Neutrophil (primary cell): ENCODE measurements around the gene AGXT.

Source experiments
- H3K27ac ChIP-seq: fragments of 200-600 bp; sonication (generic); 2 replicates; pipeline ENCODE4 v1.5.1; 2016; ENCODE audit warnings: mild to moderate bottlenecking, moderate library complexity
- H3K27me3 ChIP-seq: fragments of 200-600 bp; sonication (generic); 2 replicates; pipeline ENCODE4 v1.6.0; 2016; ENCODE audit warnings: mild to moderate bottlenecking
- H3K36me3 ChIP-seq: fragments of 200-600 bp; sonication (generic); 2 replicates; pipeline ENCODE4 v1.5.1; 2017
- H3K4me1 ChIP-seq, 2 experiments: fragments of 200-600 bp in 1 of 2; sonication (generic) in 1 of 2; 1 replicate in 1 of 2; 2 replicates in 1 of 2; pipeline versions ENCODE4 v1.5.1 to v1.6.1; 2013 to 2016; ENCODE audit warnings: low read depth in 1 of 2, low read length in 1 of 2, mild to moderate bottlenecking in 1 of 2, moderate library complexity in 1 of 2; ENCODE audit not compliant: control insufficient read depth in 1 of 2, insufficient read depth in 1 of 2
- H3K4me3 ChIP-seq, 2 experiments: fragments of 200-600 bp in 1 of 2; sonication (generic) in 1 of 2; 1 replicate in 1 of 2; 2 replicates in 1 of 2; pipeline ENCODE4 v1.5.1; 2013 to 2016; ENCODE audit warnings: low read depth in 1 of 2, low read length in 1 of 2, mild to moderate bottlenecking in 1 of 2, moderate library complexity in 1 of 2
- H3K9me3 ChIP-seq: fragments of 200-600 bp; sonication (generic); 2 replicates; pipeline ENCODE4 v1.5.1; 2016
- TF ChIP-seq, protein P1 (sequence below): fragments of 200-600 bp; sonication (generic); IDR thresholded peaks from 2 replicates; pipeline ENCODE4 v1.5.1; 2016; ENCODE audit warnings: antibody characterized with exemption

AGXT gene

DNA sequence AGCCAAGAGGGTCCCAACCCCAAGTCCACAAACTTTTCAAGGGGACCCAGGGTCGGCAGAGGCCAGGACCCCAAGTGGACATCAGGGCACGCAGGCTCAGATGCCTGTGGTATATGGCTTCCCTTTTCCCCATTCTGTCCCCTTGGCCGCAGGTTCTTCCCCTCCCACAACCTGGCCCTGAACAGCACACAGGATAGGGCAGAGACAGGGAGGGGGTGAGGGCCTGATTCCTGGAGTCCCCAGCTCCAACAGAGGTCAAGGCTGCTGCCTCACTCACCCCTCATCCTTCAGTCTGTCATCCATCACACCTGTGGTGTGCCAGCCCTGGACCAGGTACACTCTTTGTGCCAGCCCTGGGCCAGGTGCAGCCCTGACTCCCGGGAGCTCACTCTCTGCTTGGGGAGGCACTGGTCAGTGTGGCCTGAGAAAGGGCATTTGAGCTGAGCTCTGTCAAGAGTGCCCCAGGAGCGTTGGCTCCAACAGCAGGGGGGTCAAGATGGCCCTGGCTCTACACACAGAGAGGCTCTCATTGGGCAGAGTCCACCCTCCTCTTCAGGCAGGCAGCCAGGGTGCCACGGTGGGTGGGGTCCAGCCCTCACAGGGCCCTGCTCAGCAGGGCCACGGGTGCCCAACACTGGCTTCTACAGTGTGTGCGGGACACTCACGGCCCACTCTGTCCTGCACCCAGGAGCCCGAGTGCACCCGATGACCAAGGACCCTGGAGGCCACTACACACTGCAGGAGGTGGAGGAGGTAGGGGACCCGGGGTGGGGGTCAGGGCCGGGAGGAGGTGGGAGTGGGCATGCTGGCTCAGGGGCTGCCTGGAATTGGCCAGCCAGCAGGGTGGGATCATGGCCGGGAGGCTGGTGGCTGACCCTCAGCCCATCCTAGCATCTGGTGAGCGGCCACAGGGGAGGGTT lies 1.6 kb downstream of the AGXT start:
- Histone ChIP-seq H3K36me3 (no peaks in the 10 kb centered on the region), H3K27ac (no peak overlapping the region), H3K4me1 (no peaks in the 10 kb centered on the region), H3K9me3 (no peaks in the 10 kb centered on the region), H3K4me3 (no peak overlapping the region), H3K27me3 (no peaks in the 10 kb centered on the region)
- TF ChIP-seq, protein P1, sequence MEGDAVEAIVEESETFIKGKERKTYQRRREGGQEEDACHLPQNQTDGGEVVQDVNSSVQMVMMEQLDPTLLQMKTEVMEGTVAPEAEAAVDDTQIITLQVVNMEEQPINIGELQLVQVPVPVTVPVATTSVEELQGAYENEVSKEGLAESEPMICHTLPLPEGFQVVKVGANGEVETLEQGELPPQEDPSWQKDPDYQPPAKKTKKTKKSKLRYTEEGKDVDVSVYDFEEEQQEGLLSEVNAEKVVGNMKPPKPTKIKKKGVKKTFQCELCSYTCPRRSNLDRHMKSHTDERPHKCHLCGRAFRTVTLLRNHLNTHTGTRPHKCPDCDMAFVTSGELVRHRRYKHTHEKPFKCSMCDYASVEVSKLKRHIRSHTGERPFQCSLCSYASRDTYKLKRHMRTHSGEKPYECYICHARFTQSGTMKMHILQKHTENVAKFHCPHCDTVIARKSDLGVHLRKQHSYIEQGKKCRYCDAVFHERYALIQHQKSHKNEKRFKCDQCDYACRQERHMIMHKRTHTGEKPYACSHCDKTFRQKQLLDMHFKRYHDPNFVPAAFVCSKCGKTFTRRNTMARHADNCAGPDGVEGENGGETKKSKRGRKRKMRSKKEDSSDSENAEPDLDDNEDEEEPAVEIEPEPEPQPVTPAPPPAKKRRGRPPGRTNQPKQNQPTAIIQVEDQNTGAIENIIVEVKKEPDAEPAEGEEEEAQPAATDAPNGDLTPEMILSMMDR, result no peak

DNA sequence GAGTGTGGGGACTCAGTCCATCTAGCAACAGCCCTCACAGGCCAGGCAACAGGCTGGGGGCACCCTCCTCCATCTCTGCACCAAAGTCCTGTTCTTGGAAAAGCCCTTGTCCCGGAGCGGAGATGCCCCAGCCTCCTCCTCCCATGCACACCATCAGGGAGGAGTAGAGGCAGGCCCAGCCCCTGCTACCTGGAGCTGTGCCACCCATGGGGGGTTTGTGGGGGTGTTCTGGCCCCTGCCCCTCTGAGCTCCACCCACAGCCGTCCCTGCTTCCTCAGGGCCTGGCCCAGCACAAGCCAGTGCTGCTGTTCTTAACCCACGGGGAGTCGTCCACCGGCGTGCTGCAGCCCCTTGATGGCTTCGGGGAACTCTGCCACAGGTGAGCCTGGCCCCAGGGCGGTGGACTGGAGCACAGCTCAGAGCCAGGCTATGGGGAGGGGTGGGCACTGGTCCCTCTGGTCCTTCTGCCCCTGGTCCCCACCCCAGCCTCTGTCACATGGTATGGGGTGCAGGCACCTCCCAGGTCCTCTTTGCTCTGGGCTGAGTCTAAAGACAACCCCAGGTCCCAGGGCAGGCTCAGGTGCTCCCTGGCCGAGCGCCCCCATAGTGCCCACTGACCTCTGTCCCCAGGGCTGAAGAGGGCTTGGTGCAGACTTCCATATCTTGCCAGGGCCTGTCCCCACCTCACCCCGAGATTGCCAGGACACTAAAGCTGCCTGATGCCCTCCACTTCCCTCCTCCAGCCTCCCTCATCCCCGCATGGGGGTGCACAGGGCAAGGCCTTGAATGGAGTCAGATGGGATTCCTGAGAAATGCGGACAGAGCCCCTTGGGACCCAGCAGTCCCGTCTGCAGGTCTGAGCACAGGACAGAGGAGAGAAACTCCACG lies 2.7 kb downstream of the AGXT start:
- Histone ChIP-seq H3K36me3 (no peaks in the 10 kb centered on the region), H3K4me3 (no peak overlapping the region), H3K27me3 (no peaks in the 10 kb centered on the region), H3K27ac (no peak overlapping the region), H3K9me3 (no peaks in the 10 kb centered on the region), H3K4me1 (no peaks in the 10 kb centered on the region)
- TF ChIP-seq, protein P1, result no peak

DNA sequence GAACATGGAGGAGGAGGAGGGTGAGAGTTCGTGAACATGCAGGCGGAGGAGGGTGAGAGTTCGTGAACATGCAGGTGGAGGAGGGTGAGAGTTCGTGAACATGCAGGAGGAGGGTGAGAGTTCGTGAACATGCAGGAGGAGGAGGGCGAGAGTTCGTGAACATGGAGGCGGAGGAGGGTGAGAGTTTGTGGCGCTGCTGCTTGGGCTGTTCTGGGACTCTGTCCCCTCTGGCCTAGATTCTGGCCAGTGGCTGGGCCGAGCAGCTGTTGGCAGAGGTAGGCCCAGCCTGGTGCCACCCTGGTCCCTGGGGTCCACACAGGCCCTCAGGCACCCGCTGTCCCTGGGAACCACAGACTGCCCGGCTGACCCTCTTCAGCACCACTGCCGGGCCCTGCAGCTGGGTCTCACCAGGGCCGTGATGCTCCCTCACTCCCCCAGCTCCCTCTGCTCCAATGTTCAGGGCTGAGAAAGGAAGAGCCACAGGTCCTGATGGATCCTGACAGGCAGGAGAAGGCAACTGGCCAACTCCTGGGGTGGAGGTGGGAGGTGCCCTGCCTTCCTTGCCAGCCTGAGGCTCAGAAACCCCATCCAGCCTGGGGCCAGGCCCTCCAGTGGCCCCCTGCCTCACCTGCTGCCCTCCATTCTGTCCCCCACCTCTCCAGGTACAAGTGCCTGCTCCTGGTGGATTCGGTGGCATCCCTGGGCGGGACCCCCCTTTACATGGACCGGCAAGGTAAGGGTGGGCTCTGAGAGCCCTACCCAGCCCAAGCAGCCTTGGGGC lies 3.9 kb downstream of the AGXT start:
- H3K27me3 ChIP-seq, result no peaks in the 10 kb centered on the region
- no peaks in the 10 kb centered on the region for H3K36me3 ChIP-seq
- TF ChIP-seq, protein P1, result no peak
- H3K4me3 ChIP-seq, result no peak overlapping the region
- no peak overlapping the region for H3K27ac ChIP-seq
- H3K4me1 ChIP-seq, result no peaks in the 10 kb centered on the region
- H3K9me3 ChIP-seq, result no peaks in the 10 kb centered on the region

DNA sequence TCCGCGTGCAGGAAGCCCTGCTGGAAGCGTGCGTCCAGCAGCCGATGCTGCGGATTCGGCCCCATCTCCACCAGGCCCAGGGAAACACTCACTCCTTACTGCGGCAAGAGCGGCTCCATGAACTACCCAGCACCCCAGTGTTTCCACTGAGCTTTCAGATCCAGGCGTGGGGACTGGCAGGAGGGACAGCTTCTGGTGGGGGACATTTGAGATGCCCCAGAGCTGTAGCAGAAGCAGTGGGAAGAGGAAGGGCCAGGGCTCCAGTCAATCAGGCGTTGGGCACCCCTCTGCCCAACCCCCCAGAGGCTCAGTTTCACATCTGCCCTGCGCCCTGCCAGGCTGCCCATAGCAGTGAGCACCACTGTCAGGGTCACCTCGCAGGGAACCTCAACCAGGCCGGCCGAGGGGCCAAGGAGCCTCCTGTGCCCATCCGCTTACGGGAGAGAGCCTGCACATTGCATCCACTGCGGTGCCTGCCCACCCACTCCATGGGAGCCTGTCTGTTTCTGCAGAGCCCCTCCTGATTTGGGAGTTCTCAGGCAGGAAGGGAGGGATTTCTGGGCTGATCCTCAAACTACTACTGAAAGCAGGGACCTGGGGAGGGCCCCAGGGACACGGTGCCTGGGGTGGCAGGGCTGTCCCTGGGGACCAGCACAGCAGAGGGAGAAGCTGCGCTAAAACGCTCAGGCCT lies 4.6 kb downstream of the AGXT start:
- Histone ChIP-seq H3K4me1 (no peaks in the 10 kb centered on the region), H3K4me3 (no peak overlapping the region), H3K27me3 (no peaks in the 10 kb centered on the region), H3K27ac (no peak overlapping the region), H3K36me3 (no peaks in the 10 kb centered on the region), H3K9me3 (no peaks in the 10 kb centered on the region)
- TF ChIP-seq, protein P1, result no peak
